LHCN-M2 (cell line): Measurements from ENCODE around the gene FBXO22. TPM values are rescaled to one million over a fixed set of nuclear protein-coding genes. Genes with fewer than 3 reads are reported as not detected.
"Not testable (repeated sequence)": the region's sequence is repeated elsewhere in the genome, so short reads cannot be mapped to it uniquely, and the experiment has no call there.

Source experiments
- DNase-seq: peaks from one replicate; pipeline ENCODE4 v3.0.0-alpha.2; 2012; ENCODE audit warnings: low read depth
- total RNA-seq: library from RNA; depleted of rRNA; stranded (reverse); fragments of >200 nt; gene quantifications from 2 replicates; pipeline ENCODE4 v1.2.3, GENCODE V29; 2014

The FBXO22 gene
- total RNA-seq, 1 experiment from 2014 or later = 40.3 TPM

DNA sequence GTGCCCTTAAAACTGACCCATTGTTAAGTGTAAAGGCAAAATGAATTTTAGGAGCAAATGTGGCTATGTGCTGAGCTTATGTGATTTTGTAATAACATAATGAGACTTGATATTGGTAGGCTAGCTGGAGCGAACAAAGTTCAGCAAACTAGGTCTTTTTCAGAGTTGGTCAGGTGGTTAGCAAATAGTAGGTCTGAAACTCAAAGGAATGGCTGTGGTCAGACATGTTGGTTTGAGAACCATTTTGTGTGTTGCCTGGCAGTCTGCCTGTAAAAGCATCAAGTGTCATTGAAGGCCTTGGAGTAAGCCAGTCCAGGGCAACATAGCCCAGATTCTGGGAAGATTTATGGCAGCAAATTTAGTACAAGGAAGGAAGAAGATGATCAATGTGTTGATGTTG is 16.4 kb downstream of the FBXO22 start:
- peak; percentile 24 for DNase-seq

- DNase-seq = peak; percentile 93
These were observed 18.3 kb downstream of the FBXO22 start for GRCh38 chr15:75921732-75922703.

DNA sequence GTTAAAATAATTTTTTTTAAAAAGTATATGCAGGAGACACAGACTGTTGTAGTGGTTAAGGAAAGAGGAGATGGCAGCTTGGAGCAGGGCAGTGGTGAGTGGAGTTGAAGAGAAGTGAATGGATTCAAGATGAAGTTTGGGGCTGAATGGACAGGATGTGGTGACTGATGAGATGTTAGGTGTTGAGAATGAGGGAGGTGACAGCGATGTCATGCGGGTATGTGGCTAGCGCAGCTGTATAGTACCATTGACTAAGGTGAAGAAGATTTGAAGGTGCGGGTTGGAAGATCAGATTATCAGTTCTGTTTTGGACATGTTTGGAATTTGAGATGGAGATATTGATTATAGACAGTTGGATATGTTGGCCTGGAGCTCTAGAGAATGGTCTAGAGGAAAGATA is 20.1 kb downstream of the FBXO22 start:
- DNase-seq = no peak

GRCh38 chr15:75924576-75924975 is 20.9 kb downstream of the FBXO22 start:
- DNase-seq = no peak

DNA sequence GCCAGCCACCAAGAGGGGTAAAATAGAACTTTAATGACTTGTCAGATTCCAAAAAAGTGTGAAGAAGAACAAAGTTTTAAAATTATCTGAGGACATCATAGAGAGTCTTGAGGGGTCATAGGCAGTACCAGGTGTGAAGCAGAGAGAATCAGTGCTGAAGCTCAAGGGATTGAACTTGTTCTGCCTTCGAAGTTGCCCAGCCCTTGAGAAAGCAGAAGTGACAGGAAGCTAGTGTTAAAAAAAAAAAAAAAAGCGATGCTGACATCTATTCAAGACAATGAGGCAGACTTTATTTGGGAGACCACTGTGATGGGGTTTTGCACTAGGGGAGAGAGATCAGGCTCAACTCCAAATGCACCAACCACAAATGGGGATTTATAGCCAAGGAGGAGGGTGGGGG is 21.8 kb downstream of the FBXO22 start:
- no peak for DNase-seq

- DNase-seq = no peak
These were observed 23.3 kb downstream of the FBXO22 start for GRCh38 chr15:75926931-75927330.

GRCh38 chr15:75927601-75928000 is 23.9 kb downstream of the FBXO22 start:
- DNase-seq = no peak

DNA sequence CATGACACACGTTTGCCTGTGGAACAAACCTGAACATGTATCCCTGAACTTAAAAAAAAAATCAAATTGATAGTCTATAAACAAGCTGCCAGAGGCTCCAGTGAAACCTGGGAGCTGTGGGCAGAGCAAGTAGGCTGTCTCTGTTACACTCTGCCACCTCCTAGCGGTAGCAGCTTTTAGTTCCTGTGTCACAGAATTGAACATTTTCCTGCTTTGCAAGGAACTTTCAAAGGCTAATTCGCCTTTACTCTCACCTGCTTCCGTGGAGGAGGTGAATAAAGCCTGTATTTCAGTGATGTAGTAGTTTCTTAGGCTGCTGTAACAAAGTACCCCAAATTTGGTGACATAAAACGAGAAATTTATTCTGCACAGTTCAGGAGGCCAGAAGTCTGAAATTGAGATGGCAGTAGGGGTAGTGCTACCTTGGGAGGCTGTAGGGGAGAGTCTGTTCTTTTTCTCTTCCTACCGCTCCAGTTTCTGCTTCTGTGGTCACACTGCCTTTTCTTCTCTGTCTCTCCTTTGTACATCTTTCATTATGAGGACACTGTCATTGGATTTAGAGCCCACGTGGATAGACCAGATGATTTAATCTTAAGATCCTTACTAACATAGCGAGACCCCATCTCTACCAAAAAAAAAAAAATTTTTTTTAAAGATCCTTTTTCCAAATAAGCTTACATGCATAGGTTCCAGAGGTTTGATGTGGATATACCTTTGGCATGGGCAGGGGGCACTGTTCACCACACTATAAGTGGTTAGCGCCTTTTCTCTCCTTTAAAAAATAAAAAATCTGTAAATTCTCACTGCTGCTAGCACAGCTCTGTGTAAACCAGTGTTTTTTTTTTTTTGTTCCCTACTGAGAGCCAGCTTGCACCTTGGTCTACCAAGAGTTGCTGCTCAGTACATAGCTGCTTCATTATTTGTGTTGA is 25.3 kb downstream of the FBXO22 start:
- DNase-seq = peak; percentile 24

DNA sequence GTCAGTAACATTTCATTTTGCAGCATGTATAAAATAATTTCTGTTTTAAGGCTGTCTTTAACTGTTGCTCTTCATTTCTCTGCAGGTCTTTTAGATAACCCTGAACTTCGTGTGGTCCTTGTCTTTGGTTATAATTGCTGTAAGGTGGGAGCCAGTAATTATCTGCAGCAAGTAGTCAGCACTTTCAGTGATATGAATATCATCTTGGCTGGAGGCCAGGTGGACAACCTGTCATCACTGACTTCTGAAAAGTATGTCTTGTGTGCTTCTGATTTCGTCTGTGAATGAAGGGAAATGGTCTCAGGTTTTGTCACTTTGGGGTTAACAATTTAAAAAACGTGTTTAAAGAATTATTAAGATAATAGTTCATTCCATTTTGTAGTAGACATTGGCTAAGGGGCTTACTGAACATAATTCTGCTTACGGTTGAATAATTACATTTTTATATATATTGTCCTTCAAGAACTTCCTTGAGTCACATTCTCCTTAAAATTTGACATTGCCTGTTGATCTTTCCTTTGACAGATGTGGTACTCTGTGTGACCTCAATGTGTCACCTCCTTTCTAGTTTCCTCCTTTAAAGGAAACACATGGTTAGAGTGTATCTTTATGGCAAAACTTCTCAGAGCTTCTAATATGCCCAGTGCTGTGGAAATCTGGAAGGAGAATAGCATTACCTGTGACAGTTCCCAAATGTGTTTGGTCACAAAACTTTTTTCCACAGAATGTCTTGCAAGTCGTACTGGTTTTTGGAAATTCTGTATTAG is 26.3 kb downstream of the FBXO22 start:
- no peak for DNase-seq

DNA sequence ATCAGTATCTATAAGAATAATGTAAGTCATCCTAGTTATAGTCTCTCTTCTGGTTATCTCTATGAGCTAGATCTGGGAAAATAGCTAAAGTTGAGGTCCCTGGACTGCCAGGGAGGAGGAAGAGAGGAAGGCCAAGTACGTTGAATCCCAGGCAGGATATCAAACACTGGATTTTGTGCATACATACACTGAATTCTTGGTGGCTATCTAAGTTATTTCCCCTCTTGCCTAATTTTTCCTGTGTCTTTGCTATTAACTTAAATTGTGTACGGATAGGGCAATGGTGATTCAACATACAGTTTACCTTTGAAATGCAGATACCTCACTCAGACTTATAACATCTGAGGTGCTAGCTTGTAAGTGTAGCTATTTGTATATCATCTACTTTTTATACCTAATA is 27.2 kb downstream of the FBXO22 start:
- DNase-seq = no peak

DNA sequence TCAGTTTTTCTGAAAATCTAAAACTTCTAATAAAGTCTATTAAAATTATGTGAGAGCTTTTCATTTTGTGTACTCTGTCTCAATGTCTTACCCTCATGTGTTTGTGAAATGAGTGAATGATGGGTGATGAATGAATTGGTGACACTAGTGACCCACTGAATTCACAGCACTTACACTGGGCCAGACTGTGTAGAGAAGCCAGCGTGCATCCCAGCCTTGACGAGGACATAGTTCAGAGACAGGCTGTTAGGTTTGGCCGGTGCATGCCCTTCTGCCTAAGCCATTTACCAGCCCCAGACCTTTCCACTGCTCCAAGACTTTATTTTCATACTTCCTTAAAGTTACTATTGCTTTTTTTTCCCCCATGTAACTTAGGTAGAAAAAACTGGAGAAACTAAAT is 38.8 kb downstream of the FBXO22 start:
- no peak for DNase-seq

GRCh38 chr15:75943246-75943645 is 39.6 kb downstream of the FBXO22 start:
- DNase-seq = no peak

GRCh38 chr15:75943713-75944215 is 40.1 kb downstream of the FBXO22 start:
- DNase-seq = no peak

DNA sequence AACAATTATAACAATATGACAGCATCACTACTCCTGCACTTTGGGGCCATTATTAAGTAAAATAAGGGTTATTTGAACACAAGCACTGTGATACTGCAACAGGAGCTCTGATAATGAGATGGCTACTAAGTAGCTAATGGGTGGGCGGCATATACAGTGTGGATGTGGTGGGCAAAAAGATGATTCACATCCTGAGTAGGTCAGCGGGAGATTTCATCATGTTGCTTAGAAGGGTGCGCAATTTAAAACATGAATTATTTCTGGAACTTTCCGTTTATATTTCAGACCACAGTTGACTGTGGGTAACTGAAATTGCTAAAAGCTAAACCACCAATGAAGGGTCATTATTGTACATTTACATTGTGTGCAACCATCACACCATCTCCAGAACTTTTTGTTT is 42.3 kb downstream of the FBXO22 start:
- peak; percentile 33 for DNase-seq

DNA sequence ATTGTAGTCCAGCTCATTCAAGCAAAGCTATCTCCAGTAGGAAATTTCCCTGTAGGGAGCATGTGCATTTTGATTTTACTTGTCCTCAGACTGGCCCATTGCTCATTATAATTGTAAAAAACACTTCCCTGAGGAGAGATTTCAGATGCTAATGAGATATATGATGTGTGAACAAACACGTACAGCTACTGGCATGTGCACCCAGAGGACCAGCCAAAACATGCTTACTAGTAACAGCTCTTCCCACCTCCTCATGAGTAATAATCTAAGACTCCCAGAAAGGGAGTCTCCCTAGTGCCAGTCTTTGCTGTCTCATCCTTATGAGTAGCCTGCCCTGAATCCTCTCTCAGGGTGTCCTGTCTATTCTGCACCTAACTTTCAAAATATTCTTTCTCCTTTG is 43.4 kb downstream of the FBXO22 start:
- DNase-seq = peak; percentile 70

DNA sequence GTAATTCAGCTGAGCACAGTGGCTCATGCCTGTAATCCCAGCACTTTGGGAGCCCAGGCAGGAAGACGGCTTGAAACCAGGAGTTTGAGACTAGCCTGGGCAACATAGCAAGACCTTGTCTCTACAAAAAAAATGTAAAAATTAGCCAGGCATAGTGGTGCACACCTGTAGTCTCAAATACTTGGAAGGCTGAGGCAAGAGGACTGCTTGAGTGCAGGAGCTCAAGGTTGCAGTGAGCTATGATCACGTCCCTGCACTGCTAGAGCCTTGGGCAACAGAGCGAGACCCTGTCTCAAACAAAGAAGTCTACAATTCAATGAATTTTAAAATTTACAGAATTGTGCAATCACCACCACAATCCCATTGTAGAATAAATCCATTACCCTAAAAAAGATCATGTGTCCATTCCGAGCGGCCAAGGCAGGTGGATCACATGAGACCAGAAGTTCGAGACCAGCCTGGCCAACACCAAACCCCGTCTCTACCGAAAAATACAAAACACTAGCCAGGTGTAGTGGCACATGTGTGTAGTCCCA is 45.2 kb downstream of the FBXO22 start:
- no peak for DNase-seq

DNA sequence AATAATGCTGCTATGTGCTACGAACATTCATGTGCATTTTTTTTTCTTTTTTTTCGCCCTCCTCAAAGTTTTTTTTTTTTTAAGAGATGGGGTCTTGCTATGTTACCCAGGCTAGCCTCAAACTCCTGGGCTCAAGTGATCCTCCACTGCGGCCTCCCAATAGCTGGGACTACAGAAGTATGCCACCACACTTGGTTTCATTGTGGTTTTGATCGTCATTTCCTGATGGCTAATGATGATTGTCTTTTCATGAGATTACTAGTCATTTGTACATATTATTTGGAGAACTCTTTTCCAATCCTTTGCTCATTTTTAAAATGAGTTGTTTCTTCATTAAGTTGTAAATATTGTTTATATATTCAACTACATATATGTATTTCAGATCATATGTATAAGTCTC is 48.8 kb downstream of the FBXO22 start:
- no peak for DNase-seq

- no peak for DNase-seq
These were observed 52.0 kb downstream of the FBXO22 start for GRCh38 chr15:75955720-75956119.

GRCh38 chr15:75961331-75961730 is 57.7 kb downstream of the FBXO22 start:
- no peak for DNase-seq

DNA sequence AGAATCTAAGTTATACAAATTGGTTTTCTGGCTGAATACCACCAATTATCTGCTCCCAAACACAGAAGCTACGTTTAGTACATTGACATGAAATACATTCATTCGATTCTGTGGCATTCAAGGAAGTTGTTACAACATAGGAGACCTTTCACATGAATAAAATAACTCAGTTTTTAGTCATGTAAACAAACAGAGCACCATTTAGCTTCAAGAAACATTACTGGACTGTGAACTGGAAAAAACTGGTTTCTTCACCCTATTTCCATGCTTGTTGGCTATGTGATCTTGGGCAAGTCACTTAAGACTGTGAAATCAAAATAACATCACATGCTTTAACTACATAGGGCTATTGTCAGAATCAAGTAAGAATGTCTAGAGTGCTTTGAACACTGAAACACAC is 62.4 kb downstream of the FBXO22 start:
- DNase-seq = peak; percentile 17

GRCh38 chr15:75976766-75977165 is 73.1 kb downstream of the FBXO22 start:
- DNase-seq = not testable (repeated sequence)
